ENCODE measurements around the gene SARS1. TPM values are rescaled to one million over a fixed set of nuclear protein-coding genes. Genes with fewer than 3 reads are reported as not detected.
"Not testable (repeated sequence)": the region's sequence is repeated elsewhere in the genome, so short reads cannot be mapped to it uniquely, and the experiment has no call there.

SARS1 gene
- total and polyA plus RNA-seq, 2 donors = 75.3 to 136 TPM

DNA sequence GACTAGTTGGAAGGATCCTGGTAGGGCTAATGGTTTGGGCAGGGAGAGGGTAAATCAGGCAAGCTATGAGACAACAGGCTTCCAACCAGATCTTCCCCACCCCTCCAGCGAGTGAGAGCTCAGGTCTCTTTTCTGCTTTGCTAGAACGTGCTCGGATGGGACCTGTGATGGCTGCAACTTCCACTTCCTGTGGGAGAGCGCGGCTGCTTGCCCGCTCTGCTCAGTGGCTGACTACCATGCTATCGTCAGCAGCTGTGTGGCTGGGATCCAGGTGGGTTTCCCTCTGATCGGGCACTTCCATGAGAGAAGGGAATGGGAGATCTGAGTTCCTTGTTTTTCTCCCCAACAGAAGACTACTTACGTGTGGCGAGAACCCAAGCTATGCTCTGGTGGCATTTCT lies 14.0 kb upstream of the SARS1 start:
- Histone ChIP-seq H3K4me1 (ENCODE audit: insufficient read depth) (no peaks in the 10 kb centered on the region), H3K27ac (ENCODE audit: low read depth) (no peak overlapping the region), H3K36me3 (ENCODE audit: insufficient read depth) (no peaks in the 10 kb centered on the region), H3K4me3 (ENCODE audit: low read depth, low read length) (no peak overlapping the region)
- no peak for DNase-seq (ENCODE audit: extremely low spot score)
- WGBS = 66% methylated on average over 10 of the region's 10 CpGs

DNA sequence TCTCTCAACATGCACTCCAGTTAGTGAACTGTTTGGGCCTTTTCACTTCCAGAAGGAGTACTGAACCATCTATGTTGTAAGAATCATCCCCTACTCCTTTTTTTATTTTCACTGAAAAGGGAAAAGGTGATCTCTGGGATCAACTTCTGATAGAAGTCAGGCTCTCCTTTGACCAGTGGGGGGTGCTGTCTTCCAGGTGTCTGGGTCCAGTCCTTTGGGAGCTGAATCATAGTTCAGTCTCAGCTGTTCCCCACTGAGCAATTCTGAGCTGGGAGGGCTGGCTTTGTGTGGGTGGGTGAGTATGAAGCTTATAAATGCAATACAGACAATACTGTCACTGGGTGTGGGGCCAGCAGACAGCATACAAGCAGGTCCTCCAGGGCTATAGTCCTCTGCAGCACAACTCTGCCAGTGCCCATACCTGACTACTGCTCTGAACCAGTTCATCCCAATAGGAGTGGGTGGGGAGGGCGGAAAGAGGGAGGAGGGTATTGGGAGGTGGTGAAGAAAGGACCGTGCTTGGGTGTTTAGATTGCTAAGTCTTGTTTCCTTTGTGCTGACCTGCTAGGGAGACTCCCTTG lies 12.5 kb upstream of the SARS1 start:
- H3K4me3 ChIP-seq (ENCODE audit: low read depth, low read length) = no peak overlapping the region
- no peak for DNase-seq (ENCODE audit: extremely low spot score)
- no peaks in the 10 kb centered on the region for H3K4me1 ChIP-seq (ENCODE audit: insufficient read depth)
- H3K36me3 ChIP-seq (ENCODE audit: insufficient read depth) = no peaks in the 10 kb centered on the region
- 67% methylated on average over 2 of the region's 2 CpGs for WGBS
- no peak overlapping the region for H3K27ac ChIP-seq (ENCODE audit: low read depth)

DNA sequence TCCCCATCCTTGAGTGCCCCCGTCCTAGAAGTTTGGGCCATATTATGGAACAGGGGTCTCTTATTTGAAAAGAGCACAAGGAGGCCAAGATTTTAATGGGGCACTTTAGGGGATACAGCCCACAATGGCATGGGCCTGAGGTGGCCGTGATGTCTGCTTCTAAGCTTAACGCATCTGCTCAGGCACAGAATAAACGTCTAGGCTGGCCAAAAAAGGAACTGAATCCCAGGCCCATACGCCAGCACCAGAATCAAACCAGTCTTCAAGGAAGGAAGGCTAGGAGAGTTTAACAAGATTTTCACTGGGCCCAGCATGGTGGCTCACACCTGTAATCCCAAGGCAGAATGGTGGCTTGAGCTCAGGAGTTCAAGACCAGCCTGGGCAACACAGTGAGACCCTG lies 9.2 kb upstream of the SARS1 start:
- 74% methylated on average over 5 of the region's 5 CpGs for WGBS
- H3K36me3 ChIP-seq (ENCODE audit: insufficient read depth) = no peaks in the 10 kb centered on the region
- DNase-seq (ENCODE audit: extremely low spot score) = no peak
- H3K4me3 ChIP-seq (ENCODE audit: low read depth, low read length) = no peak overlapping the region
- H3K27ac ChIP-seq (ENCODE audit: low read depth) = no peak overlapping the region
- no peaks in the 10 kb centered on the region for H3K4me1 ChIP-seq (ENCODE audit: insufficient read depth)

DNA sequence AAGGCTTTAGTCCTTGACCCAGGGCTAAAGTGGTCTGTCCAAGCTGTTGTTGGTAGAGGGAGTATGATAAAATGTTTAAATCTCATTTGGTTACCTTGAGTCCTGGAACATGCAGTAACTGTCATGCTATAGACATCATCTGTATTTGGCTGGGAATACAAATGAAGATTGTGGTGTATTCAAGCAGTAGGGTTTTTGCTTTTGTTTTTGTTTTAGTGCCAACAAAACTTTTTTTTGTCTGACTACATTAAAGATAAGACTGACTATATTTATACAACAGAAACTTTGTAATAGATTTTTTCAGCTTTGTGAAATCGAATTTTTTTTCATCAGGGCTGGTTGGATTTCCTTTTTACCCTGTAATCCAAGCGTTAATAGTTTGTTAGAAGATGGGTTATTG lies 7.4 kb upstream of the SARS1 start:
- no peak overlapping the region for H3K4me3 ChIP-seq (ENCODE audit: low read depth, low read length)
- H3K27ac ChIP-seq (ENCODE audit: low read depth) = no peak overlapping the region
- no peaks in the 10 kb centered on the region for H3K4me1 ChIP-seq (ENCODE audit: insufficient read depth)
- no peak for DNase-seq (ENCODE audit: extremely low spot score)
- H3K36me3 ChIP-seq (ENCODE audit: insufficient read depth) = no peaks in the 10 kb centered on the region
- 56% methylated on average over 2 of the region's 2 CpGs for WGBS

DNA sequence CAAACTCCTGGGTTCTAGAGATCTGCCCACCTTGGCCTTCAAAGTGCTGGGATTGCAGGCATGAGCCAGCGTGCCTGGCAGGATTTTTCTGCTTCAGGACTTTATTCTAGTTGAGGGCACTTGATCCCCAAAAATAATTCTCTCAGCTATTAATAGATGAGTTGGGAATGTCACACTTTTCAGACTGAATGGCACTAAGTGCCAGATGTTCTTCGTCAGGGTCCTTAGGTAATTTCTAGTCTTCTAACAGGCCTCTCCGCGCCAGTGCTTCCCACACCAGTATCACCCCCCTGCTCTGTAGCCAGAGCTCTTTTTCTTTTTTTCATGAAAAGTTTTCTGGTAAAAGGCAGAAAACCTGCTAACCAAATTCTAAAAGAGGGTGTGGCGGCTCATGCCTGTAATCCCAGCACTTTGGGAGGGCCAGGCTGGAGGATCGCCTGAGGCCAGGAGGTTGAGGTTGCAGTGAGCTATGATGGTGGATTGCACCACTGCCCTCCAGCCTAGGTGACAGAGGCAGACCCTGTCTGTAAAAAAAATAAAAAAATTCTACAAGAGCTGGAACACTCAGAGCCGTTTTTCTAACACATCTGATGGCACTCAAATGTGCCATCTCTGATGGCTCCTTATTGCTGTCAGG lies 6.1 kb upstream of the SARS1 start:
- H3K4me1 ChIP-seq (ENCODE audit: insufficient read depth) = no peaks in the 10 kb centered on the region
- H3K4me3 ChIP-seq (ENCODE audit: low read depth, low read length) = no peak overlapping the region
- no peak for DNase-seq (ENCODE audit: extremely low spot score)
- 87% methylated on average over 7 of the region's 7 CpGs for WGBS
- no peak overlapping the region for H3K27ac ChIP-seq (ENCODE audit: low read depth)
- H3K36me3 ChIP-seq (ENCODE audit: insufficient read depth) = no peaks in the 10 kb centered on the region

DNA sequence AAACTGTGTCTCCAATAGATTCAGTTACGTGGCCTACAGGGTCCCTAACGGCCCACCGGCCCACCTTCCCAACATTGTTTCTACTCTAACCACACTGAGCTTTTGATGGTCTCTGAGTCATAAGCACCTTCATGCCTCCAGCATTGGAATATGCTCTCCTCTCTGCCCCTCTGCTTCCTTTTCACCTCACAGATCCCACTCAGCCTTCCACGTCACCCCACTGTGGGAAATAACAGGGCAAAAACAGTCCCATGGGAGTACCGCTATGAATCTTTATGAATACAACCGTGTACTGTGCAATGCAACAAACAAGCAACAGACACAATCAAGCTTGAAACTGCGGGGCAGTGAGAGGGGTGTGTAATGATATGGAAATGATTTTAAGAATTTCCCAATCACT lies 5.3 kb upstream of the SARS1 start:
- no peak for DNase-seq (ENCODE audit: extremely low spot score)
- Histone ChIP-seq H3K4me3 (ENCODE audit: low read depth, low read length) (no peak overlapping the region), H3K36me3 (ENCODE audit: insufficient read depth) (no peaks in the 10 kb centered on the region), H3K27ac (ENCODE audit: low read depth) (no peak overlapping the region), H3K4me1 (ENCODE audit: insufficient read depth) (no peaks in the 10 kb centered on the region)
- 83% methylated on average over 7 of the region's 7 CpGs for WGBS

DNA sequence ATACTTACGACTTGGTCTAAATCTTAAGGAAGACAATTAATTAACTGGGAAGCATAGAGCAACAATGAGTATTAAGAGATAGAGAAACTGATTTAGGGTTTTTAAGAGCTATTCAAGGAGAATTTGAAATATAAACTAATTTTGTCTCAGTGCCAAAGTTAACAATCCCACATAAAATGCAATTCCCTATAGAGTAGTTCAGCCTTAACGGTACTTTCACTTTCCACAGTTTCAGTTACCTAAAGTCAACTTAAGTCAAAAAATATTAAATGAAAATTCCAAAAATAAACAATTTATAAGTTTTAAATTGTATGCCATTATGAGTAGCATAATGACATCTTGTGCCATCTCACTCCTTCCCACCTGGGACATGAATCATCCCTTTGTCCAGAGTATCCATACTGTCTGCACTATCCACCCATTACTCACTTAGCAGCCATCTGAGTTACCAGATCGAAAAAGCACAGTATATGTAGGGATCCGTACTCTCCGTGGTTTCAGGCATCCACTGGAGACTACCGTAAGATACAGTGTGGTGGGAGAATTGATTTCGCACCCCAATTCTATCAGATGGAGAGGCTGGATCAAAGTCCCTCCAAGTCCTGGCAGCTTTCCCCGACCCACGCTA lies 4.8 kb upstream of the SARS1 start:
- H3K4me3 ChIP-seq (ENCODE audit: low read depth, low read length) = no peak overlapping the region
- H3K27ac ChIP-seq (ENCODE audit: low read depth) = no peak overlapping the region
- DNase-seq (ENCODE audit: extremely low spot score) = no peak
- H3K36me3 ChIP-seq (ENCODE audit: insufficient read depth) = no peaks in the 10 kb centered on the region
- no peaks in the 10 kb centered on the region for H3K4me1 ChIP-seq (ENCODE audit: insufficient read depth)
- WGBS = 62% methylated on average over 9 of the region's 9 CpGs

DNA sequence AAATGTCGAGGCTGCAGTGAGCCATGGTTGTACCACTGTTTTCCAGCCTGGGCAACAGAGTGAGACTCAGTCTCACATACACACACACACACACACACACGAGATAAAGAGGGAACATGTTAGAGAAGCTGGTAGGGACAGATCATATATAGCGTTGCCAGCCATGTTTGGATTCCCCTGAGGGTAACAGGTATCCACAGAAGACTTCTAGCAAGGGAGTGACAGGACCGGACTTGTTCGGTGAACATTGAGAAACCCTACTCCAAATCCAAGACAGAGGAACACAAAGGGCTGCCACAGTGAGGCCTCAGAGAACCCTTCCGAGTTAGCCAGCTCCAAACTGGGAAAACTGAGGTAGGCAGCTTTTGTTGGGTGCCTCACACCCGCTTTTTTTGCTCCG lies 3.7 kb upstream of the SARS1 start:
- WGBS = 90% methylated on average over 8 of the region's 8 CpGs
- H3K4me1 ChIP-seq (ENCODE audit: insufficient read depth) = no peaks in the 10 kb centered on the region

GRCh38 chr1:109213345-109213823 lies 334 bp upstream of the SARS1 start:
- H3K4me3 ChIP-seq (ENCODE audit: low read depth, low read length) = peak overlapping the region; percentile 59
- 35% methylated on average over 10 of the region's 10 CpGs for WGBS
- no peaks in the 10 kb centered on the region for H3K4me1 ChIP-seq (ENCODE audit: insufficient read depth)
- H3K36me3 ChIP-seq (ENCODE audit: insufficient read depth) = no peaks in the 10 kb centered on the region
- H3K27ac ChIP-seq (ENCODE audit: low read depth) = no peak overlapping the region
- no peak for DNase-seq (ENCODE audit: extremely low spot score)

More for the DNA sequence above, 3.7 kb upstream of the SARS1 start:
- Histone ChIP-seq H3K36me3 (ENCODE audit: insufficient read depth) (no peaks in the 10 kb centered on the region), H3K27ac (ENCODE audit: low read depth) (no peak overlapping the region), H3K4me3 (ENCODE audit: low read depth, low read length) (no peak overlapping the region)
- DNase-seq (ENCODE audit: extremely low spot score) = no peak

- H3K36me3 ChIP-seq (ENCODE audit: insufficient read depth) = no peaks in the 10 kb centered on the region
- peak overlapping the region; percentile 59 for H3K4me3 ChIP-seq (ENCODE audit: low read depth, low read length)
- DNase-seq (ENCODE audit: extremely low spot score) = no peak
- WGBS = 11% methylated on average over 13 of the region's 13 CpGs
- H3K4me1 ChIP-seq (ENCODE audit: insufficient read depth) = no peaks in the 10 kb centered on the region
- peak overlapping the region; percentile 25 for H3K27ac ChIP-seq (ENCODE audit: low read depth)
Observed at GRCh38 chr1:109214695-109215623, 1.2 kb downstream of the SARS1 start.

DNA sequence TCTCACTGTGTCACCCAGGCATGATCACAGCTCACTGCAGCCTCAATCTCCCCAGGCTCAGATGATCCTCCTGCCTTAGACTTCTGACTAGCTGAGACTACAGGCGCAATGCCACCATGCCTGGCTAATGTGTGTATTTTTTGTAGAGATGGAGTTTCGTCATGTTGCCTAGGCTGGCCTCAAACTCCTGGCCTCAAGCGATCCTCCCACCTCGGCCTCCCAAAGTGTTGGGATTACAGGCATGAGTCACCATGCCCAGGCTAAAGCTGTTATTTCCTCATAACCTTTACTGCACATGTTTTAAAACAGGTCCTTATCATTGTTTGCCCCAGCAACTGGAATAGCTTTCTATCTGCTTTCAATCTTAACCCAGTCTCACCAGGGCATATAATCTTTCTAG lies 2.9 kb downstream of the SARS1 start:
- DNase-seq (ENCODE audit: extremely low spot score) = no peak
- H3K4me1 ChIP-seq (ENCODE audit: insufficient read depth) = no peaks in the 10 kb centered on the region
- 89% methylated on average over 4 of the region's 4 CpGs for WGBS
- no peak overlapping the region for H3K4me3 ChIP-seq (ENCODE audit: low read depth, low read length)
- no peak overlapping the region for H3K27ac ChIP-seq (ENCODE audit: low read depth)
- no peaks in the 10 kb centered on the region for H3K36me3 ChIP-seq (ENCODE audit: insufficient read depth)

GRCh38 chr1:109218516-109218915 lies 4.8 kb downstream of the SARS1 start:
- H3K27ac ChIP-seq (ENCODE audit: low read depth) = no peak overlapping the region
- 71% methylated on average over 3 of the region's 3 CpGs for WGBS
- no peaks in the 10 kb centered on the region for H3K4me1 ChIP-seq (ENCODE audit: insufficient read depth)
- H3K36me3 ChIP-seq (ENCODE audit: insufficient read depth) = no peaks in the 10 kb centered on the region
- no peak overlapping the region for H3K4me3 ChIP-seq (ENCODE audit: low read depth, low read length)
- DNase-seq (ENCODE audit: extremely low spot score) = no peak

DNA sequence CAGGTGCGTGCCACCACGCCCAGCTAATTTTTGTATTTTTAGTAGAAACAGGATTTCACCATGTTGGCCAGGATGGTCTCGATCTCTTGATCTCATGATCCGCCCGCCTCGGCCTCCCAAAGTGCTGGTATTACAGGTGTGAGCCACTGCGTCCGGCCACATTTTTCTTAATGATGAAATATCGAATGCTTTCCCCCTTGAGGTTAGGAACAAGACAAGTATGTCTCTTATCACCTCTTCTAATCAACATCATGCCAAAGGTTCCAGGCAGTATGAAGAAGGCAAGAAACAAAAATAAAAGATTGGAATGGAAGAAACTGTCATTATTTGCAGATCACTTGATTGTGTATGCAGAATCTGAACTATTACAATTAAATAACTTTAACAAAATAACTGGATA lies 7.5 kb downstream of the SARS1 start:
- H3K4me1 ChIP-seq (ENCODE audit: insufficient read depth); H3K27ac ChIP-seq (ENCODE audit: low read depth); H3K4me3 ChIP-seq (ENCODE audit: low read depth, low read length); DNase-seq (ENCODE audit: extremely low spot score); H3K36me3 ChIP-seq (ENCODE audit: insufficient read depth): not testable (repeated sequence)
- WGBS = 96% methylated on average over 9 of the region's 9 CpGs
